ENCODE results near the gene GADD45B.
"Not testable (repeated sequence)": the region's sequence is repeated elsewhere in the genome, so short reads cannot be mapped to it uniquely, and the experiment has no call there.

GRCh38 chr19:2463694-2464093, 12.2 kb upstream of the GADD45B start:
- TF ChIP-seq CTCF, POLR2A (IDR thresholded peaks at IDR 0.05): not testable (repeated sequence)
